A549 (cell line): ENCODE data around the gene HACL1.

Source experiments
- KDM5A ChIP-seq: fragments of 200-600 bp; sonication (generic); IDR thresholded peaks from 2 replicates; pipeline ENCODE4 v1.6.1; 2016; ENCODE audit warnings: antibody characterized with exemption, mild to moderate bottlenecking
- MAFK ChIP-seq: fragments of 450-650 bp; IDR thresholded peaks from 2 replicates; pipeline ENCODE4 v1.6.1; 2014; ENCODE audit not compliant: partially characterized antibody
- POLR2A ChIP-seq: IDR thresholded peaks from 2 replicates; pipeline ENCODE4 v1.6.1; 2012; ENCODE audit warnings: mild to moderate bottlenecking, low read length
- RAD21 ChIP-seq, 2 experiments: fragments of >200 bp in 1 of 2; sonication (Bioruptor Twin) in 1 of 2; formaldehyde crosslinking in 1 of 2; IDR thresholded peaks in 1 of 2; conservative IDR thresholded peaks in 1 of 2; 2 replicates in 1 of 2; 3 replicates in 1 of 2; pipeline ENCODE4 v1.6.1; 2012 to 2018; ENCODE audit warnings: inconsistent platforms in 1 of 2
- TF ChIP-seq, protein P1 (sequence below): fragments of >200 bp; sonication (Bioruptor Twin); formaldehyde crosslinking; IDR thresholded peaks from 3 replicates; pipeline ENCODE4 v1.5.1; 2016
- TF ChIP-seq, protein P2 (sequence below): fragments of 450-650 bp; IDR thresholded peaks from 2 replicates; pipeline ENCODE4 v1.6.1; 2014; ENCODE audit warnings: antibody characterized with exemption

DNA sequence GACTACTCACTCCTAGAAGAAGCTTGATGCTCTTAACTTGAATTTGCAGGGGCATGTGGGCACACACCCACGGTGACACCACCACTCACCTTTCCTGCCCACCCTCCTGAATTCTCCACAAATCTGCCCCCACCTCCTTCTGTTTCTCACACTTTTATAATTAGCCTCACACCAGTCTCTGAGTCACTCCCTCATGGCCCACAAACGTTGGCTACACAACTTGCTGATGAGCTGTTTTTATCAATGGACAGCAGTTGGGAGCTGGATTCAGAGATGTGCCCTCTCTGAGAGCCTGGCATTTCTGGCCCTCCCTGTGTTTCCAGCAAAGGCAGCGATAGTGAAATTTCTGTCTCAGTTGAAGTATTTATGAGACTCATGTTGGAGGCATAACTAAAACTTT, 81.2 kb downstream of the HACL1 start:
- TF ChIP-seq, protein P1, sequence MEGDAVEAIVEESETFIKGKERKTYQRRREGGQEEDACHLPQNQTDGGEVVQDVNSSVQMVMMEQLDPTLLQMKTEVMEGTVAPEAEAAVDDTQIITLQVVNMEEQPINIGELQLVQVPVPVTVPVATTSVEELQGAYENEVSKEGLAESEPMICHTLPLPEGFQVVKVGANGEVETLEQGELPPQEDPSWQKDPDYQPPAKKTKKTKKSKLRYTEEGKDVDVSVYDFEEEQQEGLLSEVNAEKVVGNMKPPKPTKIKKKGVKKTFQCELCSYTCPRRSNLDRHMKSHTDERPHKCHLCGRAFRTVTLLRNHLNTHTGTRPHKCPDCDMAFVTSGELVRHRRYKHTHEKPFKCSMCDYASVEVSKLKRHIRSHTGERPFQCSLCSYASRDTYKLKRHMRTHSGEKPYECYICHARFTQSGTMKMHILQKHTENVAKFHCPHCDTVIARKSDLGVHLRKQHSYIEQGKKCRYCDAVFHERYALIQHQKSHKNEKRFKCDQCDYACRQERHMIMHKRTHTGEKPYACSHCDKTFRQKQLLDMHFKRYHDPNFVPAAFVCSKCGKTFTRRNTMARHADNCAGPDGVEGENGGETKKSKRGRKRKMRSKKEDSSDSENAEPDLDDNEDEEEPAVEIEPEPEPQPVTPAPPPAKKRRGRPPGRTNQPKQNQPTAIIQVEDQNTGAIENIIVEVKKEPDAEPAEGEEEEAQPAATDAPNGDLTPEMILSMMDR: no peak
- TF ChIP-seq MAFK (no peak), POLR2A (no peak), KDM5A (no peak), RAD21 (conservative IDR thresholded peaks at IDR 0.05 in 1 of 2, IDR thresholded peaks at IDR 0.05 in 1 of 2) (no peak)
- TF ChIP-seq, protein P2, sequence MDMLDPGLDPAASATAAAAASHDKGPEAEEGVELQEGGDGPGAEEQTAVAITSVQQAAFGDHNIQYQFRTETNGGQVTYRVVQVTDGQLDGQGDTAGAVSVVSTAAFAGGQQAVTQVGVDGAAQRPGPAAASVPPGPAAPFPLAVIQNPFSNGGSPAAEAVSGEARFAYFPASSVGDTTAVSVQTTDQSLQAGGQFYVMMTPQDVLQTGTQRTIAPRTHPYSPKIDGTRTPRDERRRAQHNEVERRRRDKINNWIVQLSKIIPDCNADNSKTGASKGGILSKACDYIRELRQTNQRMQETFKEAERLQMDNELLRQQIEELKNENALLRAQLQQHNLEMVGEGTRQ: no peak
